Activated CD4-positive, alpha-beta T cell treated with anti-CD3 and anti-CD28 coated beads, Interleukin-2, amount 50 U/mL, for 4 hours (primary cell): ENCODE data around the gene SLC8A2.

Source experiments
- DNase-seq, 2 experiments: peaks; one replicate each; pipeline ENCODE4 v3.0.0-alpha.2; 2020

SLC8A2 gene

DNA sequence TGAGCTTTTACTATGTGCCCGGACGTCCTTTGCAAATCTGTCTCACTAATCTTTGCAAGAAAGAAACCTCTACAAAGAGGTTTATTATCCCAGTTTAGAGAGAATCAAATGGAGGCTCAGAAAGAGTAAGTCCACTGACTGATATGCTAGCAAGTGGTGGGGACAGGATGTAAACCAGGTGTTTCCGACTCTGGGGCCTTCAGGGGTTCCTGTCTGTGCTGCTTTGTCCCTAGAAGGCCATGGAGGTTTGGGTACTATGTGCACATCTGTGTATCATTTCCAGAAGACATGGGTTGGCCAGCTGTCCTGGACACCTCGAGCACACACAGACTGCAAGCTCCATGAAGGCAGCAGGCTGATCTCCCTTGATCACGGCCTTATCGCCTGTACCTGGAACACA lies 13.5 kb upstream of the SLC8A2 start:
- DNase-seq, result no peak

DNA sequence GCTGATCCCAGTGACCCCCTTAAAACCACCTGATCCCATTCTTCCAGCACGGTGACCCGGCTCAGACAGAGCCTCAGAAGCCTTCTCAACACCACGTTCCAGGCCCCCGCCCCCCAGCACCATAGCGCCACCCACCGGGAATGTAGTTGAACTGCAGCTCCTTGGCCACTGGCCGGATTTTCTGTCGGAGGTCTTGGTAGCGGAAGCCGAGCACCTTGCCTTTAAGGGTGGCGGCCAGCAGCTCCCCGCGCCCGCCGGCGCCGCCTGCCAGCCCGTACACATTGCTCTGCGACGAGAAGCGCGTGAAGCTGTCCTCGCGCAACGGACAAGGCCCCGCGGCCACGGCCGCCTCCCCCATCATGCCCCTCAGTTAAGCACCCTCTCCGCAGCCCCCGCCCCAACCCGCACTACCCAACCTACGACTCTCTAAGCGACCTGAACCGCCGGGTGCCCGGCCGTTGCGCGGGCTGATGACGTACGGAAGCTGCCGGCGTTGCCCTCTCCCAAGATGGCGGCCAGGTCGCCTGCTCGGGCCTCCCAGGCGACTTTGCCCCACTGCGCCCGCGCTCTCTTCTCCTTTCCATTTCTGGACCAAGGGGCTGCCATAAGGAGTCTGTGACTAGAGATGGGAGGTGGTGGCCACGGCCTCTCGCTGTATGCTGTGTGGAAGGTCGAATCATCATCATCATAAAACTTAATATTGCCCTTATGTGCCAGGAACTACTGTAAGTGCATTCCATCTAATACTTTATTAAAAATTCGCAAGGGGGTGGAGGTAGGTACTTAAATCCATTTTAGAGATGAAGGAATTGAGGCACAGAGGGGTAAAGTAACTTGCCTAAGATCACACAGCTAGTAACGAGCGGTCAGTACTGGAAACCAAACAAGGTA lies 12.4 kb upstream of the SLC8A2 start, which contains the start of gene KPTN:
Gene KPTN, minus strand, starts transcription at position 420 of the 891 bp plus-strand sequence. Its CDS starts 59 bp downstream, at position 361.
- peak; percentile 86 to 87 for DNase-seq

DNA sequence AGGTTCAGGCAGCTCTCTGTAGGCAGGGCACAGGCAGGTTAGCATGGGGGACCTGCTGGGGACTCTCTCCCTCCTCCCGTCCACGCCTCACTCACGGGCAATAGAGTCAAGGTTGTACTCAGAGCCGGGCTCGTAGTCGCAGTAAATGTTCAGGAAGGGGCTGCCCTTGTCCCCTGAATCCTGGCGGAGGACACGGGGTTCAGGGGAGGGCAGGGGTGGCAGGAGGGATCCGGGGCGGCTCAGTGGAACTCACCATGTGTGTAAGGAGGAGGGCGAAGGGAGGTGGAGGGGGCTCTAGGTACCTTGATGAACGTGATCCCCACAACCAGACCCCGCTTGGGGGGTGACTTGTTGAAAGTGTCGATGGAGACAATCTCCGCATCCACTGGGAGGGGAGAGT lies 11.5 kb upstream of the SLC8A2 start:
- DNase-seq, result no peak

DNA sequence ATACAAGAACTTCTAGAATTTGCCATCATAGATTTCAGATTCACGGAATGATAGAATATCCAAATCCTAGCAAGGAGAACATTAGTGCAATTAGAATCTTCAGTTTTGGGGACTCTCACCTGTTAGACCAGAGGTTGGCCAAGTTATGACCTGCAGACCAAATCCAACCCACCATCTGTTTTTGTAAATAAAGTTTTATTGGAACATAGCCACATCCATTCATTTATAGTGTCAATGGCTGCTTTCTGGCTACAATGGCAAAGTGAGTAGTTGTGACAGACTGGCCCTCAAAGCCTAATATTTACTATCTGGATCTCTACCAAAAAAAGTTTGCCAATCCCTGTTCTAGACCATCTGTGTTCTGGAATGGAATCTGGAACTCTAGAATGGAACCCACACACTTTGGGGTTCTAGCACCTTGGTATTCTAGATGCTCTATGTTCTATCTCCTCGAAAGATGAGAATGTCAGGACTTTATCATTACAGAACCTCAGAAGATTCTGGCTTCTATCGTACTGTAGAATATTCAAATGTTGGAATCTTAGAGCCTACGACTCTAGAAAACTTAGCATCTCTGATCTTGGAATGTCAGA lies 9.9 kb upstream of the SLC8A2 start:
- no peak for DNase-seq

DNA sequence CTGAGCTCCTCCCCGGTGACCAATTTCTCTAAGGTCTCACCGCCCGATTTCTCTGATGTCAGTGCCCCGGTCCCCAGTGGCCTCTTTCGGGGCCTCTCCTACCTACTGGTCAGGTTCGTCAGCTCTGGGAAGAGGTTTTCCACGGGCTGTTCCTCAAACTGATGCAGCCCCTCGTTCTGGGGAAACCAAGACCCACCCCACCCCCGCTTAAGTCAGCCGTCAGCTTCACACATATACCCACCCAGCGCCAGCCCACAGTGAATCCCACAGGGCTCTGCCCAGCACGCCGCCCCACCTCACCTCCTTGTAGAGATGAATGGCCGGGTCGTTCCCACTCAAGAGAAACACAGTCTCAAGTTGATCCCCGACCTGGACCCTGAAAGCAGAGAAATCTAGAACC lies 9.0 kb upstream of the SLC8A2 start:
- DNase-seq, result no peak

DNA sequence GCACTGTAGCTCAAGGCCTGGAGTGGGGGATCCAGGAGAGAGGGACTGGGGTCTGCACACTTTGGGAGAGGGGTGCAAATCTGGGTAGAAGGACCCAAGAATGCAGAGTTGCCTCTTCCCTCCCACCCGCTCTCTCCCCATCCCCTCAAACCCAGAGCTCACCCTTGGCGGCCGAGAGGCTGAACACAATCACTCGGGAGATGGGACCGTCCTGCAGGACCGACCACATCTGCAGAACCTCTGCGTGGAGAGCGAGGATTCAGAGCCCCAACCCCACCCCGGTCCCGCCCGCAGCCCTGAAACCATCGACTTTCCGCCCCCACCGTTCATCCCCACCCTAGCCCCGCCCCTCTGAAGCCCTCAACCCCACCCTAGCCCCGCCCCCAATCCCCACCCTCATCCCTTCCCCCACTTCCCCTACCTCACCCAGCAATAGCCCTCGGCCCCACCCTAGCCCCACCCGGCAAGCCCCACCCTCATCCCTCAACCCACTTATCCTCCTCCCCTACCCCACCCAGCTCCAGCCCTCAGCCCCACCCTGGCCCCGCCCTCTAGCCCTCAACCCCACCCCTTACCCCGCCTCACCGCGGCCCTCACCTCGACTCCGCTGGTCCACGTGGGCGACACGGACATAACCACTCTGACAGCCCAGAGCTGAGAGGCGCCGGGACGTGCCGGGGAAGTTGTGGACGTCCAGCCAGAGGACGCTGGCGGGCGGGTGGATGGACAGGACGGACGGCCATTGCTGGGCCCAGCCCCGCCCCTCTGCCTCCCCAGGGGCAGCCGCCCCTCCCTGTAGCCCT lies 8.2 kb upstream of the SLC8A2 start:
- DNase-seq, result no peak

DNA sequence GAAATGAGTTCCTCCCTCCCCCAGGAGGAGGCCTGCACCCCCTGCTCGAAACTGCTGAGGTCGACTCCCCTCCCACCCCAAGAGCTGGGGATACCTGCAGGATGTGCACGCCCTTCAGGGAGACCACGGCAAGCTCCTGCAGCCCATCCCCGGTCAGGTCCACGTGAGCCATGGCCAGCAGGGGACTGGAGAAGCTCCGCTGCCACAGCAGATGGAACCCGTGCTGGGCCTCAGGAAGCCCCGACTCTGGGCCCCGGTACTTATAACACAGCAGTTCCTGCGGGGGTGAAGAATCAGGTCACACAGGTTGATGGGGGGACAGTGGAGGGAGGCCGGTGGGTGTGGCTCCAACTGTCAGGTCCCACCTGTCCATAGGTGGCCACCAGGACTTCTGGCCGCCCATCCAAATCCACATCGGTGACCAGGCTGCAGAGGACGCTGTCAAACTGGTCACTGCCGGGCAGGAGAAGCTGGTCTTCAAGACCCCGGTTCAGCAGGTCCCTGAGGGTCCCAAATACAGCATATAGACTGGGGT lies 4.8 kb upstream of the SLC8A2 start:
- DNase-seq, result no peak

DNA sequence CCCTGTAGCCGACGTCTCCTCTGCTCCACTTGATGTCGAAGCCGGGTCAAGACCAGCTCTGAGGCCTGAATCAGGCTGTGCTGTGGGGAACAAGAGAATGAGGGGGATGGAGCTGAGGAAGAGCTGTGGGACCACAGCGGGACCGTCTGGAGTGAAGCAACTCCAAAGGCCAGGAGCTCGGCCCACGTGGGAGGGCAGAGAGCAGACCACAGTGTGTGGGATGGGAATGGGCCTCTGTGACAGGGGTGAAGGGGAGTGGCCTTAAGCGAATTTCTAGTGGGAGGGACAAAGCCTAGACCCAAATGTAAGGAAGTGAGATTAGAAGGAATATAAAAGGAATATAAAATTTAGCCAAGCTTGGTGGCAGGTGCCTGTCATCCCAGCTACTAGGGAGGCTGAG lies 3.8 kb upstream of the SLC8A2 start:
- DNase-seq, result no peak

DNA sequence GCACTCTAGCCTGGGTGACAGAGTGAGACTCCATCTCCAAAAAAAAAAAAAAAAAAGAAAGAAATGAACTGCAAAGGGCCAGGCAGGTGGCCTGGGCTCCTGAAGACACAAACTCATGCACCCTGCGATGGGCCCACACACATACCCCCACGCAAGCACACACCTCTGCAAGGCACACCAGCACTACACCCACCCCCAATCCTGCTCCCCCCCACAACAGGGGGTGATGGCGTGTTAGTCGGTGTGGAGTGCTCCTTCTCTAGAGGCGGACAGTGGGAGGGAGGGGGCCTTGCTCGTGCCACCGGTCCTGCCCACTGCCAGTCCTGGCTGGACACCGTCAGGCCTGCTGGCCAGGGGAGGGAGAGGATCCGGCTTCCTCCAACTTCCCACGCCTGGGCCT lies 1.6 kb upstream of the SLC8A2 start:
- no peak for DNase-seq

DNA sequence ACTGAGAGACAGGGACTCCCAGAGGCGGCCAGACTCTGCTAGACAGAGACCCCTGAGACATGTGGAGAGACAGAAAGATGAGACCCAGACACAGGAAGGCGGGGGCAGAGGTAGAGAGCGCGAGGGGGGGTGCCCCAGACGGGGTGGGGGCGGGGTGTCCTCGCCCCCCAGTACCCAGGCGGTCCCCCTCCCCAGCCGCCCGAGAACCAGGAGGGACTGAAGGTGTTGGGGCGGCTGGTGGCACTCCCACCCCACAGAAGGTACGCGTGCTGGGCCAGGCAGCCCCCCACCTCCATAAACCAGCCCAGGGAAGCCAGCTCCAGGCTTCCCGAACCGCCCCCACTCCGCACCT lies 336 bp downstream of the SLC8A2 start:
- no peak for DNase-seq

DNA sequence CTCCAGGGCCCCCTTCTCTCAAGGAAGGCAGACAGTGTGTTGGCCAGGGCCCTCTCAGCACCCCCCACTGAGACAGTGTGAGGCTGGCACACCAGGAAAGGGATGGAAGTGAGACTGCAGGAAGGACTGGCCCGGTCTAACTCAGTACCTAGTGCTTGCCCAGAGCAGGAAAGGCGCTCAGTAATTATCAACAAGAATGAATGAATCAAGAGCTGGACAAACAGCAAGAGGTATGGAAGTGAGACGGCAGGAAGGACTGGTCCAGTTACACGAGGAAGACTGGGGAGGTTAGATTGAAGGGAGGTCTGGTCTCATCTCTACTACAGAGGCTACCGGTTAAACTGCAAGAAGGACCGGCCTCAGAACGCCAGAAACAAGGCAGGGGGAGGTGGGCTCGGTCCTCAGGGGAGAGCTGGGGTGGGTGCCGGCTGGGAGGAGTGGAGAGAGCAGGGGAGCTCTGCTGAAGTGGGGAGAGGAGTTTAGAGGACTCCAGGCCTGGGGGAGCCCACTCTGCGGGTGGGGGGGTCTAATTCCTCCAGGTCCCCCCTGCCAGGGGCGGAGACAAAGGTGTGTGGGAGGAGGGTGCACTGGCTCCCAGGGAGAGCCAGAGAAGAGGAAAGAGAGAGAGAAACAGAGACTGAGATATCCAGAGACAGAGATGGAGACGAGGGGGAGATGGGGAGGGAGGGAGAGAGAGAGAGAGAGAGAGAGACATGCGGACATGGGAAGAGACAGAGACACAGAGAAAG lies 1.1 kb downstream of the SLC8A2 start:
- no peak for DNase-seq

DNA sequence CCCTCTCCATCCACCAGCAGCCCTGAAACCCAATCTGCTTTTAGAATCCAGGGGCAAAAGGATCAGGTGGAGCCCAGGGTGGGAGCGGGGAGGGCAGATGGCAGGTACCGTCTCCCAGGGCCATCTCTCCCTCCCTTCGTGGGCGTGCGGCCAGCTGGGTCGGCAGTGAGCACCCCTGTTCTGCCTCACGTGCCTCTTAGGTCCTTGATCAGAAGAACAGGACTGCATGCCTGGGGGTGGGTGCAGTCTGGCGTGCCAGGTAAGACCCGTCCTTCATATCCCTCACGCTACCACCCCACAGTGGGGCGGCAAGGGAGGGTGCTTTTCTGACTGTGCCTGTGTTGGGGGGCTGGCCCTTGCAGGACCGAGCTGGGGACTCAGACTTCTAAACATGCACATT lies 2.0 kb downstream of the SLC8A2 start:
- no peak for DNase-seq

DNA sequence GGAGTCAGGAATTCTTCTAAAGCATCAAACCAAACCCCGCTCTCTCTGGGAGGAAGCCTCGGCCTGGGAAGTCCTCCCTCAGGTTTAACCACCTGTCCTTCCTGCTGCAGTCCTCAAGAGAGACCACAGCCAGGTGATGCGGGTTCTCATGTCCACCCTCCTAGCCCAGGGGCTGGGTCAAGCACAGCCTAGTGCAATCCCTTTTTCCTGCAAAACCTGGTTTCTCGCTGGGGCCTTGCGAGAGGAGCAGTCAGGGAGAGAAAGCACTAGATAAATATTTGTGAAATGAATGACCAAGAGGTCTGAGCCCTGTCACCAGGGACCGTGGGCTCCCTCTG lies 2.4 kb downstream of the SLC8A2 start:
- DNase-seq, result no peak

DNA sequence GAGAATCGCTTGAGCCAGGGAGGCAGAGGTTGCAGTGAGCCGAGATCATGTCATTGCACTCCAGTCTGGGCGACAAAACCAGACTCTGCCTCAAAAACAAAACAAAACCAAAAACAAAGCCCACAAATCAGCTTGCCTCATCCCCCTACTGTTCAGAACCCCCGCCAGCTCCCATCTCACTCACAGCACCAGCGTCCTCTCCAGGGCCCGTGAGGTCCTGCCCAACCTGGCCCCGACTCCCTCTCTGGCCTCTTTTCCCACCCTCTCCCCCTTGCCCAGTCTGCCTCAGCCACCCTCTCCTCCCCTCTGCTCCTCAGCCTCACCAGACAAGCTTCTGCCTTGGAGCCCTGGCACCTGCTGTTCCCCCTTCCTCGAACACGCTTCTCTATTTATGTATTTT lies 3.8 kb downstream of the SLC8A2 start:
- DNase-seq, result no peak

DNA sequence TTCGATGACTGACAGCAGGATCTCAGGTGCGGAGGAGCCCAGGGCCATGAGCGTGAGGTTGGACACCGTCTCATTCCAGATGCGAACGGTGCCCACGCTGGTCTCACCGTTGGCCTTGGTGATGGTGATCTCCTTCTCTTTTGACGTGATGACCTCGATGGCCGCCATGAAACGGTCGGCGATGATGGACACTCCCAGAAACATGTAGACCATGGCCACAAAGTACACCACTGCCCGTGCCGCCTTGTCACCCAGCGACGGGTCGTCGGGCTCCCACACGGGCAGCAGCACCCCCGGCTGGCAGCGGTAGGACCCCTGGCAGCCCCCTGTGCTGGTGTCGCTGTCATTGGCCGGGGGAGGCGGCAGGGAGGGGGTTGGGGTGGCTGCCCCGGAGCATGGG lies 5.7 kb downstream of the SLC8A2 start:
- no peak for DNase-seq

DNA sequence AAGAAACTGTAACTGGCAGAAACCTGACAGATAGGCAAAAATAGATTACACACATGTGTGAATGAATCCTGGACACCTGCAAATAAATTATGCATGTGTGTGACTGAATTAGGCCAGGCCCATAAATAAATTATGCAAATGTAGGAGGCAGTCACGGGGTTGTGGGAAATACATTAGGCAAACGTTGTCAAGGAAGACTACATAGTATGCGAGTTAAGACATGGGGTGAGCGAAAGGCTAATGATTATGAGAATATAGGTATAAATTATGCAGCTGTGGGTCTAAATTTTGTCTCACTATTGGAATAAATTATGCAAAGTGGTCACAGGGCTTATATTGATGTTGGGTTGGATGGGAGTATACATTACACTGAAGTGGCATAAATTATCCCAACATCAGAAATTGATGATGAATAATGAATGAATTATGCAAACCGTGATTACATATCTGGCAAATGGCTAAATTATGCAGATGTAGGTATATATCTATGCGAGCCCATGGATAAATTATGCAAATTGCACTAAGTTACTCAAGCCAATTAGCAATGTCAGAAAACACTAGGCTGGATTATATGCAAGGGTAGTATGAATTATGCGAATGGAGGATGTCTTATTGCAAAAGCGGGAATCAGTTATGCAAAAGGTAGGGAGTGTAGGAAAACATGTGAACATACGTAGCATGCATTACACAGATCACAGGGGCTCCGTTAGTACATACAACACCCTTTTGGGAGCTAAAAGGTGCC lies 6.8 kb downstream of the SLC8A2 start:
- no peak for DNase-seq

DNA sequence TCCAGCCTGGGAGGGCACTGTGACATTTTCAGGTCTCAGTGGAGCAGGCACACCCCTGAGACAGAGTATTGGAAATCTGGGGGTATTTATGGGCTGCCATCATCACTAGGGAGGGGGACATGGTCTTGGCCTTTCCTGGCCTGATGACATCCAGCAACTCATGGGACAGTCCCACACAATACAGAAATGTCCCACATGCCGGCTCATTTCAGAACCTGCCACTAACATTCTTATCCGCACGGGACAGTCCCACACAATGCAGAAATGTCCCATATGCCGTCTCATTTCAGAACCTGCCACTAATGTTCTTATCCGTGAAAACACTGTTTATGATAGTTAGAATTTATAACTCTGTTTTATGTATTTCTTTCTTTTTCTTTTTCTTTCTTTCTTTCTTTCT lies 9.8 kb downstream of the SLC8A2 start:
- no peak for DNase-seq

DNA sequence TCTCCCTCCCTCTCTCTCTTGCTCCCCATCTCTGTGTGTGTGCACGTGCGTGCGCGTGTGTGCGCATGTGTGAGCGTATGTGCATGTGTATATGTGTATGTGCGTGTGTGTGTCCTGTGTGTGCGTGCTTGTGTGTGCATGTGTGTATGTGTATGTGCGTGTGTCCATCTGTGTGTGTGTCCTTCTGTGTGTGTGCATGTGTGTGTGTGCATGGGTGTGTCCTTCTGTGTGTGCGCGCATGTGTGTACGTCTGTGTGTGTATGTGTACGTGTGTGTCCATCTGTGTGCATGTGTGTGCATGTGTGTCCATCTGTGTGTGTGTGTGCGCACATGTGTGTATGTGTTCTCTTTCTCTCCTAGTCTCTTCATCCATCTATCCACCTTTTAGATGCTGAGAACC lies 12.2 kb downstream of the SLC8A2 start:
- DNase-seq, result no peak

DNA sequence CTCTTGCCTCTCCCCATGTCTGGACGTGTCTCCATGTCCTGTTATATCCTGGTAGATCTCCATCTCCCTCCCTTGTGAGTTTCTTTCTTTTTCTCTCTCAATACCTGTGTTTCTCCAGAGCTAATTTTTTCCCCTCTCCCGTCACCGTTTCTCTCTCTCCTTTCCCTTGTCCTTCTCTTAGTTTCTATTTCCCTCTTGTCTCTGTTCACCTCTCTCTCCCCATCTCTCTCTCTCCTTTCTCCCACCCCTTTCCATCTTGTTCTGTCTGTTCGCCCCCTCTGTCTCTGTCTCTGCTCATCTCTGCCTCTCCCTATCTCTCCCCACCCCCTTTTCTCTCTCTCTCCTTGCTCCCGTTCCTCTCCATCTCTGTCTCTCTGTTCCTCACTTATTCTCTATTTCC lies 13.0 kb downstream of the SLC8A2 start:
- DNase-seq, result no peak

DNA sequence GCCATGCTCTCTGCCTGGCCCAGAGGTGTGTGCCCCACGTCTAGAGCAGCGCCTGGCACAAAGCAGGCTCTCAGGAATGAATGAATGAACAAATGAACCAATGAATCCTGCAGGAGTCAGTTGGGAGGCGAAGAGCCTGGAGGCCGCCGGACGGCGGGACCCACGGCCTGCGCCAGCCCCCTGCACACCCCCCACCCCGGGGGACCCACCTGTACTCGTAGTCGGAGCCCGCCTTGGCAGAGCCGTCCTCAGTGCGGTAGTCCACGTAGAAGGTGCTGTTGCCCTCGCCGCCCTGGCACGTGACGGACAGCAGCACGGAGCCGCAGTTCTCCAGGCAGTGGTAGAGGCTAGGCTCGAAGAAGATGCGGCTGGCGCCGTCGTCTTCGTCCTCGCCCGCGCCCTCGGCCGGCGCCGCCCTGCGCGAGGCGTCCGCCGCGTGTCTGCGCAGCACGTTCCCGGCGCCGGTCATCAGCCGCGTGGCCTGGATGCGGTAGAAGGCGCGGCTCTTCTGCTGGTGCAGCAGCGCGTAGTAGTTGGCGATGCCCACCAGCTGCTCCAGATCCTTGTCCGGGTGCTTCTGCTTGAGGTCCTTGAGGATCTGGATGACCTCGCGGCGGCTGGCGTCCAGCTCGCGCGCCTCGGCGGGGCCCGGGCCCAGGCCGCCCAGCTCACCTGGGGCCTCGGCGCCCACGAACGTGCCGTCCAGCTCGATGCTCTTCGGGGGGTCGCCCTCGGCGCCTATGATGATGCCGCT lies 14.8 kb downstream of the SLC8A2 start:
- no peak for DNase-seq

DNA sequence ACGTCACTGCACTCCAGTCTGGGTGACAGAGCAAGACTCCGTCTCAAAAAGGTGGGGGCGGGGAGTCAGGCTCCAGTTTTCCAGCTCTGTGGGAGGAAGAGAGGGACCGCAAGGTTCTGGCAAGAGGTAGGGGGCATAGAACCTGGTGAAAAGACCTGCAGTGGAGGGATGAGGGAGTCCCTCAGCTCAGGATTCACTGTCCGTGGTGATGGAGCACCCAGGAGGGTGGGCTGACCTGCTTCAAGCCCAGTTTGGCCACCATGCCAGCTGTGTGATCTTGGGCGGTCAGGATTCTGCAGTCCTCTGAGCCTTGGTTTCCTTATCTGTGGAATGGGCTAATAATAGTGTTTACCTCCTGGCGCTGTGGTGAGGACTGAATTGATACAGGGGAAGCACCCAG lies 21.2 kb downstream of the SLC8A2 start:
- DNase-seq, result no peak

DNA sequence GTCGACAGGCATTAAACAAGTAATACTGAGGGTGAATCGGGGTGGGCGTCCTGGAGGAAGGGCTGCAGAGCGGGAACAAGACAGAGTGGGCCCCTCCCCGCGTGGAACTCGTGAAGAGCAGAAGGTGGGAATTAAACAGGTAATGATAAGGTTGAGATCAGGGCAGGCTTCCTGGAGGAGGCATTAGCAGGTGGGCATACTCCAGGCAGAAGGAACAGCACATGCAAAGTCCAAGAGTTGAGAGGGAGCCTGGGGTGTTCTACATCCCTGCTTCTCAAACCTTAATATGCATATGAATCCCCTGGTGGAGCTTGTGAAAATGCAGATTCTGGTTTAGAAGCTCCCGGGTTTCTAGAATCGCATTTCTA lies 23.3 kb downstream of the SLC8A2 start:
- DNase-seq, result no peak
